ENCODE results near the gene POLE2.
"Not testable (repeated sequence)": the region's sequence is repeated elsewhere in the genome, so short reads cannot be mapped to it uniquely, and the experiment has no call there.

Gene POLE2

GRCh38 chr14:49686425-49686824 is 1.6 kb downstream of the POLE2 start:
- no peak overlapping the region for H3K4me3 ChIP-seq (ENCODE audit: low read depth, low read length)
- no peak for DNase-seq (ENCODE audit: low read depth)
- no peak for TF ChIP-seq CTCF (IDR thresholded peaks at IDR 0.05; ENCODE audit: insufficient read depth, low read depth, low read length, missing control alignments)

- DNase-seq (ENCODE audit: low read depth), result no peak
- no peak overlapping the region for H3K4me3 ChIP-seq (ENCODE audit: low read depth, low read length)
- no peak for TF ChIP-seq CTCF (IDR thresholded peaks at IDR 0.05; ENCODE audit: insufficient read depth, low read depth, low read length, missing control alignments)
Measured at GRCh38 chr14:49679271-49679670, 8.7 kb downstream of the POLE2 start.

GRCh38 chr14:49677643-49678042 is 10.4 kb downstream of the POLE2 start:
- TF ChIP-seq CTCF (IDR thresholded peaks at IDR 0.05; ENCODE audit: insufficient read depth, low read depth, low read length, missing control alignments), result peak; percentile 12
- no peak overlapping the region for H3K4me3 ChIP-seq (ENCODE audit: low read depth, low read length)
- no peak for DNase-seq (ENCODE audit: low read depth)

- H3K4me3 ChIP-seq (ENCODE audit: low read depth, low read length), result no peak overlapping the region
- TF ChIP-seq CTCF (IDR thresholded peaks at IDR 0.05; ENCODE audit: insufficient read depth, low read depth, low read length, missing control alignments), result no peak
- no peak for DNase-seq (ENCODE audit: low read depth)
Measured at GRCh38 chr14:49673586-49673985, 14.4 kb downstream of the POLE2 start.

GRCh38 chr14:49670475-49670874 is 17.5 kb downstream of the POLE2 start:
- no peak for DNase-seq (ENCODE audit: low read depth)
- no peak overlapping the region for H3K4me3 ChIP-seq (ENCODE audit: low read depth, low read length)
- TF ChIP-seq CTCF (IDR thresholded peaks at IDR 0.05; ENCODE audit: insufficient read depth, low read depth, low read length, missing control alignments), result no peak

- no peak for TF ChIP-seq CTCF (IDR thresholded peaks at IDR 0.05; ENCODE audit: insufficient read depth, low read depth, low read length, missing control alignments)
- DNase-seq (ENCODE audit: low read depth), result no peak
- H3K4me3 ChIP-seq (ENCODE audit: low read depth, low read length), result no peak overlapping the region
Measured at GRCh38 chr14:49659526-49660455, 28.2 kb downstream of the POLE2 start.

- not testable (repeated sequence) for H3K4me3 ChIP-seq (ENCODE audit: low read depth, low read length); DNase-seq (ENCODE audit: low read depth)
Measured at GRCh38 chr14:49657500-49657899, 30.5 kb downstream of the POLE2 start.
